Common myeloid progenitor, CD34-positive (primary cell): ENCODE measurements around the gene AGBL4.

Source experiments
- CTCF ChIA-PET: fragments of 350-600 bp; sonication (Branson Sonifier 250); formaldehyde crosslinking; loops from one replicate; lab custom pipeline; 2021; ENCODE audit warnings: antibody characterized with exemption; lab: Charles Lee
- POLR2A ChIA-PET: fragments of 350-600 bp; sonication (Branson Sonifier 250); formaldehyde crosslinking; loops from one replicate; lab custom pipeline; 2021; ENCODE audit warnings: antibody characterized with exemption; lab: Charles Lee
- DNase-seq, 3 donors: peaks; one replicate each; pipeline versions ENCODE4 v3.0.0 to v3.0.0-alpha.2; 2013
- H3K27ac ChIP-seq, 2 experiments: 1 replicate in 1 of 2; 2 replicates in 1 of 2; pipeline ENCODE4 v1.7.0; 2013; ENCODE audit warnings: inconsistent platforms in 2 of 2, low read length in 2 of 2, mild to moderate bottlenecking in 2 of 2, low read depth in 1 of 2, moderate library complexity in 1 of 2; ENCODE audit not compliant: severe bottlenecking in 2 of 2, insufficient read depth in 1 of 2, poor library complexity in 1 of 2
- H3K27me3 ChIP-seq, 5 experiments: replicated peaks in 2 of 5; 1 replicate in 3 of 5; 2 replicates in 2 of 5; pipeline versions ENCODE4 v1.6.1 to v1.7.0; 2013; ENCODE audit warnings: low read length in 4 of 5, mild to moderate bottlenecking in 2 of 5, moderate library complexity in 2 of 5, inconsistent platforms in 1 of 5; ENCODE audit not compliant: insufficient read depth in 5 of 5, control insufficient read depth in 4 of 5
- H3K36me3 ChIP-seq, 4 experiments: 1 replicate in 2 of 4; 2 replicates in 2 of 4; pipeline versions ENCODE4 v1.6.1 to v1.7.0; 2013; ENCODE audit warnings: low read length in 3 of 4, control low read depth in 1 of 4, mild to moderate bottlenecking in 1 of 4; ENCODE audit not compliant: control insufficient read depth in 4 of 4, insufficient read depth in 4 of 4
- H3K4me1 ChIP-seq, 4 experiments: 1 replicate in 3 of 4; 2 replicates in 1 of 4; pipeline versions ENCODE4 v1.6.1 to v1.7.1; 2013; ENCODE audit warnings: low read length in 3 of 4, mild to moderate bottlenecking in 3 of 4, control low read depth in 1 of 4, inconsistent platforms in 1 of 4, moderate library complexity in 1 of 4; ENCODE audit not compliant: control insufficient read depth in 4 of 4, insufficient read depth in 4 of 4; ENCODE audit errors: control extremely low read depth in 1 of 4
- H3K4me3 ChIP-seq, 7 experiments: 1 replicate in 4 of 7; 2 replicates in 3 of 7; pipeline versions ENCODE4 v1.5.1 to v1.7.0; 2013; ENCODE audit warnings: mild to moderate bottlenecking in 7 of 7, low read length in 6 of 7, moderate library complexity in 6 of 7, inconsistent platforms in 2 of 7, low read depth in 2 of 7, control low read depth in 1 of 7; ENCODE audit not compliant: insufficient read depth in 4 of 7, control insufficient read depth in 1 of 7; ENCODE audit errors: extremely low read depth in 1 of 7
- H3K9me3 ChIP-seq, 5 experiments: 1 replicate in 4 of 5; 2 replicates in 1 of 5; pipeline versions ENCODE4 v1.6.1 to v1.7.1; 2013; ENCODE audit warnings: low read length in 4 of 5, mild to moderate bottlenecking in 2 of 5, inconsistent platforms in 1 of 5, low read depth in 1 of 5, moderate library complexity in 1 of 5; ENCODE audit not compliant: control insufficient read depth in 4 of 5, insufficient read depth in 2 of 5; ENCODE audit errors: control extremely low read depth in 1 of 5
- WGBS: methylation state at CpG from one replicate; pipeline ENCODE4 v1.1.5; 2013; ENCODE audit not compliant: insufficient coverage; 5-methylcytosine and 5-hydroxymethylcytosine counted together

Gene AGBL4

GRCh38 chr1:48693674-48694320 lies 1330.0 kb downstream of the AGBL4 start:
- POLR2A ChIA-PET: no interaction called here
- DNase-seq: no peak
- WGBS: 87% methylated on average over 7 of the region's 12 CpGs
- no peaks in the 10 kb centered on the region for H3K9me3 ChIP-seq
- peaks cover 0 to 5% (median 2%) of the 10 kb centered on the region in 5 experiments for H3K27me3 ChIP-seq
- CTCF ChIA-PET: interaction anchor here (0.6 to 1.7 kb wide), 3 partner anchors 11 to 17 kb away, joined by 3 to 6 read pairs (median 3); no protein-coding TSS in a partner anchor
- H3K27ac ChIP-seq: no peak overlapping the region
- peaks cover 0 to 2% (median 0%) of the 10 kb centered on the region in 4 experiments for H3K4me1 ChIP-seq
- no peaks in the 10 kb centered on the region for H3K36me3 ChIP-seq
- no peak overlapping the region for H3K4me3 ChIP-seq

DNA sequence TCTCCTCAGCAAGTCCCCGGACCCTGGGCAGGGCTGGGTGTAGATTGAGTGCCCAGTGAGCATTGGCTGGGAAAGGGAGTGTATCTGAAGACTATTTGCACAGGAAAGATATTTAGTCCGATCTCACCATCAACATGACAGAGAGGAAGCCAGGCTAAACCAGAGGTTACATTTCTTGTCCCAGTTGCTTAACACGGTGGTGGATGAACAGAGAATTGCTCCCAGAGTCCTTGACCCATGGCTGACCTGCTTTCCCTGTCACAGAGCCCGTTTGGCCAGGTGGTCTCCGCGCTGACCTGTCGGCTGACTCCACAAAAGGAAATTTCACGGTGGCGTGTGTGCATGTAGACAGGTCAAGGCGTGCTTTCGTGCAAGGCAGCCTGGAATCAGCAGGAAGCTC lies 1330.6 kb downstream of the AGBL4 start:
- ChIA-PET CTCF (interaction anchor here (0.6 to 1.4 kb wide), 4 partner anchors 8 to 125 kb away, joined by 3 to 4 read pairs (median 3); no protein-coding TSS in a partner anchor), POLR2A (no interaction called here)
- peaks cover 0 to 2% (median 0%) of the 10 kb centered on the region in 4 experiments for H3K4me1 ChIP-seq
- WGBS: 91% methylated on average over 9 of the region's 11 CpGs
- H3K9me3 ChIP-seq: no peaks in the 10 kb centered on the region
- no peak for DNase-seq
- no peaks in the 10 kb centered on the region for H3K36me3 ChIP-seq
- peaks cover 0 to 5% (median 2%) of the 10 kb centered on the region in 5 experiments for H3K27me3 ChIP-seq
- no peak overlapping the region for H3K27ac ChIP-seq
- H3K4me3 ChIP-seq: no peak overlapping the region

GRCh38 chr1:48692235-48692634 lies 1331.5 kb downstream of the AGBL4 start:
- peaks cover 0 to 2% (median 0%) of the 10 kb centered on the region in 4 experiments for H3K4me1 ChIP-seq
- H3K27me3 ChIP-seq: peaks cover 0 to 5% (median 0%) of the 10 kb centered on the region in 5 experiments
- no peaks in the 10 kb centered on the region for H3K9me3 ChIP-seq
- CTCF ChIA-PET: interaction anchor here (0.6 to 1.7 kb wide), 5 partner anchors 9 to 201 kb away, joined by 3 to 8 read pairs (median 3); no protein-coding TSS in a partner anchor
- no peak overlapping the region for H3K4me3 ChIP-seq
- no peak for DNase-seq
- POLR2A ChIA-PET: no interaction called here
- H3K27ac ChIP-seq: no peak overlapping the region
- whole genome bisulfite sequencing: 90% methylated on average over 9 of the region's 9 CpGs
- no peaks in the 10 kb centered on the region for H3K36me3 ChIP-seq

DNA sequence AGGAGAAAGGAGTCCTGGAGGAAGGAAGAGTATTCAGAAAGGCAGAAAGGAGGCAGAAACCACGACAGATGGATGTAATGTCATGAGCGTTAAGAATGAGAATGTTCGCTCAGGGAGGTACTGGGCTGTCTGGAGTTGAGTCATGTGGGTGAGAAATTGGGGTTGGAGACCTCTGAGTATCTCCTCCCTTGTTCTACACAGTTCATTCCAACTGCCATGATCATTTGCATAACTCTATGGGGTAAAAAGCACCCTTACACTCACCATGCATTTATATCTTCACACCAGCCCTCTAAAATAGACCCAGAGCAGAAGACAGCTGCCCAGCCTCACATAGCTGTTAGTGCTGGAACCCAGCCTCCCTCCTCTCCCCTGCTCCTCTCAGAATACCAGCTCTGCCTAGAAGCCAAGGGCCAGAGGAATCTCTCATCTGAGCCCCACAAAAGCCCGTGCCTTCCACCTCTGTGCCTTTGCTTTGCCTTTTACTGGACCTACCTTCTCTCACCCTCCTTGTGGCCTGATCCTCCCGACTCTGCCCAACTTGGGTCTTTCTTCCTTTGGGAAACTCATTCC lies 1332.2 kb downstream of the AGBL4 start:
- CTCF ChIA-PET: interaction anchor here (1.7 kb wide), 1 partner anchor 14 kb away, joined by 8 read pairs; no protein-coding TSS in a partner anchor
- no peaks in the 10 kb centered on the region for H3K36me3 ChIP-seq
- 100% methylated on average over 3 of the region's 5 CpGs for WGBS
- H3K9me3 ChIP-seq: no peaks in the 10 kb centered on the region
- H3K4me1 ChIP-seq: peaks cover 0 to 2% (median 0%) of the 10 kb centered on the region in 4 experiments
- H3K27me3 ChIP-seq: peaks cover 0 to 5% (median 0%) of the 10 kb centered on the region in 5 experiments
- no peak for DNase-seq
- no peak overlapping the region for H3K27ac ChIP-seq
- POLR2A ChIA-PET: no interaction called here
- H3K4me3 ChIP-seq: no peak overlapping the region

- ChIA-PET CTCF (interaction anchor here (0.8 to 2.5 kb wide), 5 partner anchors 9 to 124 kb away, joined by 3 to 8 read pairs (median 3); no protein-coding TSS in a partner anchor), POLR2A (no interaction called here)
These were observed 1335.5 kb downstream of the AGBL4 start for GRCh38 chr1:48688102-48688760.

GRCh38 chr1:48687282-48688045 lies 1336.3 kb downstream of the AGBL4 start:
- CTCF ChIA-PET: interaction anchor here (0.8 to 2.5 kb wide), 4 partner anchors 9 to 14 kb away, joined by 3 to 8 read pairs (median 4); no protein-coding TSS in a partner anchor
- no peak overlapping the region for H3K4me3 ChIP-seq
- WGBS: 96% methylated on average over 12 of the region's 13 CpGs
- H3K9me3 ChIP-seq: no peaks in the 10 kb centered on the region
- no peak for DNase-seq
- no peaks in the 10 kb centered on the region for H3K27me3 ChIP-seq
- POLR2A ChIA-PET: no interaction called here
- H3K36me3 ChIP-seq: no peaks in the 10 kb centered on the region
- peaks cover 0 to 2% (median 0%) of the 10 kb centered on the region in 4 experiments for H3K4me1 ChIP-seq
- H3K27ac ChIP-seq: no peak overlapping the region

More at GRCh38 chr1:48688102-48688760, 1335.5 kb downstream of the AGBL4 start:
- Histone ChIP-seq H3K4me3 (no peak overlapping the region), H3K27me3 (peaks cover 0 to under 1% (median 0%) of the 10 kb centered on the region in 5 experiments), H3K4me1 (peaks cover 0 to 2% (median 0%) of the 10 kb centered on the region in 4 experiments), H3K9me3 (no peaks in the 10 kb centered on the region), H3K27ac (no peak overlapping the region), H3K36me3 (no peaks in the 10 kb centered on the region)
- peak in 2 of 3 donors; percentile 16 to 33 for DNase-seq
- 69% methylated on average over 3 of the region's 3 CpGs for WGBS
